HG02759 (cell line): ENCODE measurements around the gene DHRS7B.
"Not testable (repeated sequence)": the region's sequence is repeated elsewhere in the genome, so short reads cannot be mapped to it uniquely, and the experiment has no call there.

Source experiments
- ATAC-seq: cut with Tn5 transposase; IDR thresholded peaks from one replicate; pipeline ENCODE4 v1.9.1; 2021; ENCODE audit warnings: mild to moderate bottlenecking, moderate library complexity; ENCODE audit not compliant: unreplicated experiment

The DHRS7B gene

GRCh38 chr17:21202512-21202911, 75.7 kb downstream of the DHRS7B start:
- no peak for ATAC-seq

- ATAC-seq = no peak
Measured at GRCh38 chr17:21204935-21205334, 78.2 kb downstream of the DHRS7B start.

GRCh38 chr17:21208352-21208751, 81.6 kb downstream of the DHRS7B start:
- no peak for ATAC-seq

GRCh38 chr17:21209511-21210175, 82.9 kb downstream of the DHRS7B start:
- ATAC-seq = no peak

- no peak for ATAC-seq
Measured at GRCh38 chr17:21210411-21211076, 83.8 kb downstream of the DHRS7B start.

- no peak for ATAC-seq
Measured at GRCh38 chr17:21211825-21212479, 85.2 kb downstream of the DHRS7B start.

GRCh38 chr17:21212826-21213637, 86.3 kb downstream of the DHRS7B start:
- no peak for ATAC-seq

- ATAC-seq = peak; percentile 12
Measured at GRCh38 chr17:21213638-21214014, 86.9 kb downstream of the DHRS7B start.

- ATAC-seq = peak; percentile 86
Measured at GRCh38 chr17:21214015-21214776, 87.4 kb downstream of the DHRS7B start, which contains the start of gene TMEM11. Gene TMEM11, minus strand, starts transcription at chr17:21214161. Its CDS starts 9 bp downstream, at chr17:21214152.

- peak; percentile 9 for ATAC-seq
Measured at GRCh38 chr17:21214777-21215541, 88.2 kb downstream of the DHRS7B start.

GRCh38 chr17:21215935-21216334, 89.2 kb downstream of the DHRS7B start:
- no peak for ATAC-seq

- ATAC-seq = no peak
Measured at GRCh38 chr17:21217346-21217745, 90.6 kb downstream of the DHRS7B start.

GRCh38 chr17:21218101-21218500, 91.3 kb downstream of the DHRS7B start:
- ATAC-seq = no peak

GRCh38 chr17:21218831-21219380, 92.1 kb downstream of the DHRS7B start:
- no peak for ATAC-seq

- no peak for ATAC-seq
Measured at GRCh38 chr17:21223086-21223485, 96.3 kb downstream of the DHRS7B start.

- not testable (repeated sequence) for ATAC-seq
Measured at GRCh38 chr17:21227277-21227676, 100.5 kb downstream of the DHRS7B start.

GRCh38 chr17:21228111-21228510, 101.3 kb downstream of the DHRS7B start:
- no peak for ATAC-seq

- ATAC-seq = no peak
Measured at GRCh38 chr17:21228845-21229244, 102.1 kb downstream of the DHRS7B start.

GRCh38 chr17:21231533-21231932, 104.8 kb downstream of the DHRS7B start:
- ATAC-seq = no peak
